Thyroid gland (tissue), 4 donors: ENCODE measurements around the gene PRSS21.

ENCODE experiments used
- CTCF ChIP-seq, 6 experiments: fragments of 200-600 bp in 3 of 6; fragments of 450-650 bp in 3 of 6; sonication (generic) in 3 of 6; IDR thresholded peaks; one replicate each; pipeline ENCODE4 v1.5.1; 2016 to 2019; ENCODE audit warnings: antibody characterized with exemption in 6 of 6, mild to moderate bottlenecking in 2 of 6, inconsistent platforms in 1 of 6, moderate library complexity in 1 of 6
- POLR2A ChIP-seq, 2 donors: fragments of 450-650 bp; IDR thresholded peaks; one replicate each; pipeline ENCODE4 v1.6.1; 2017; ENCODE audit warnings: antibody characterized with exemption in 2 of 2, mild to moderate bottlenecking in 2 of 2, moderate library complexity in 1 of 2

- TF ChIP-seq CTCF (IDR thresholded peaks at IDR 0.05) = no peak
- TF ChIP-seq POLR2A (IDR thresholded peaks at IDR 0.05) = no peak
Measured at GRCh38 chr16:2808181-2808580, 8.9 kb upstream of the PRSS21 start.
